Activated naive CD8-positive, alpha-beta T cell treated with anti-CD3 and anti-CD28 coated beads, Interleukin-2, amount 10 ng/mL, durations not matched to agents 7 days and 5 days (primary cell): ENCODE data around the gene APPL2. TPM values are rescaled to one million over a fixed set of nuclear protein-coding genes. Genes with fewer than 3 reads are reported as not detected.

Source experiments
- ATAC-seq: fragments of 150-1000 bp; cut with Tn5 transposase; one replicate; pipeline ENCODE4 v1.10.0; 2021; ENCODE audit warnings: low read depth, moderate library complexity
- POLR2A ChIA-PET: fragments of 350-600 bp; sonication (Branson Sonifier 250); formaldehyde crosslinking; loops from one replicate; lab custom pipeline; 2021; ENCODE audit warnings: antibody characterized with exemption; lab: Charles Lee
- DNase-seq: peaks from one replicate; pipeline ENCODE4 v3.0.0; 2021
- H3K27ac Mint-ChIP-seq: one replicate; pipeline ENCODE4 v1.8.0; 2022; ENCODE audit warnings: mild to moderate bottlenecking, mixed read lengths
- H3K27me3 Mint-ChIP-seq: one replicate; pipeline ENCODE4 v1.8.0; 2022; ENCODE audit warnings: mild to moderate bottlenecking, moderate library complexity, mixed read lengths
- H3K36me3 Mint-ChIP-seq: one replicate; pipeline ENCODE4 v1.8.0; 2021; ENCODE audit warnings: mild to moderate bottlenecking, mixed read lengths
- H3K4me1 Mint-ChIP-seq: one replicate; pipeline ENCODE4 v1.8.0; 2021; ENCODE audit warnings: mixed read lengths
- H3K4me3 Mint-ChIP-seq: one replicate; pipeline ENCODE4 v1.8.0; 2022; ENCODE audit warnings: mild to moderate bottlenecking, moderate library complexity, mixed read lengths
- H3K9me3 Mint-ChIP-seq: one replicate; pipeline ENCODE4 v1.8.0; 2021; ENCODE audit warnings: mixed read lengths
- total RNA-seq, 2 experiments: library from RNA; stranded (reverse); gene quantifications; one replicate each; pipeline ENCODE4 v1.2.3, GENCODE V29; 2021

APPL2 gene
- total RNA-seq, 2 experiments from 2014 or later = 35.0 to 42.8 TPM

- peaks cover 28% of the 10 kb centered on the region for H3K4me1 Mint-ChIP-seq
- DNase-seq (no peak), ATAC-seq (no peak)
- no peaks in the 10 kb centered on the region for H3K9me3 Mint-ChIP-seq
- H3K27me3 Mint-ChIP-seq = no peaks in the 10 kb centered on the region
- no peak overlapping the region for H3K27ac Mint-ChIP-seq
- H3K4me3 Mint-ChIP-seq = no peak overlapping the region
- POLR2A ChIA-PET = interaction anchor here (0.8 kb wide), 1 partner anchor 11 kb away, joined by 4 read pairs; the partner anchor contains the start of gene APPL2
- H3K36me3 Mint-ChIP-seq = peaks cover 19% of the 10 kb centered on the region
These were observed 11.6 kb downstream of the APPL2 start for GRCh38 chr12:105224399-105224798.

GRCh38 chr12:105223884-105224283 is 12.1 kb downstream of the APPL2 start:
- no peak overlapping the region for H3K27ac Mint-ChIP-seq
- no peaks in the 10 kb centered on the region for H3K9me3 Mint-ChIP-seq
- no peak for ATAC-seq
- DNase-seq = no peak
- H3K4me1 Mint-ChIP-seq = peaks cover 28% of the 10 kb centered on the region
- POLR2A ChIA-PET = interaction anchor here (0.8 kb wide), 1 partner anchor 12 kb away, joined by 4 read pairs; the partner anchor contains the start of gene APPL2
- peaks cover 19% of the 10 kb centered on the region for H3K36me3 Mint-ChIP-seq
- H3K27me3 Mint-ChIP-seq = no peaks in the 10 kb centered on the region
- H3K4me3 Mint-ChIP-seq = no peak overlapping the region

GRCh38 chr12:105223352-105223845 is 12.6 kb downstream of the APPL2 start:
- ATAC-seq (no peak), DNase-seq (no peak)
- H3K27me3 Mint-ChIP-seq = no peaks in the 10 kb centered on the region
- no peak overlapping the region for H3K27ac Mint-ChIP-seq
- H3K4me3 Mint-ChIP-seq = no peak overlapping the region
- POLR2A ChIA-PET = no interaction called here
- no peaks in the 10 kb centered on the region for H3K9me3 Mint-ChIP-seq
- H3K36me3 Mint-ChIP-seq = peaks cover 19% of the 10 kb centered on the region
- H3K4me1 Mint-ChIP-seq = peaks cover 23% of the 10 kb centered on the region

GRCh38 chr12:105222726-105223351 is 13.1 kb downstream of the APPL2 start:
- Mint-ChIP-seq H3K36me3 (peaks cover 18% of the 10 kb centered on the region), H3K27ac (no peak overlapping the region), H3K4me1 (peaks cover 20% of the 10 kb centered on the region), H3K27me3 (no peaks in the 10 kb centered on the region), H3K4me3 (no peak overlapping the region), H3K9me3 (no peaks in the 10 kb centered on the region)
- POLR2A ChIA-PET = no interaction called here
- ATAC-seq (no peak), DNase-seq (no peak)

GRCh38 chr12:105222284-105222655 is 13.7 kb downstream of the APPL2 start:
- POLR2A ChIA-PET = no interaction called here
- Mint-ChIP-seq H3K36me3 (peaks cover 16% of the 10 kb centered on the region), H3K27ac (no peak overlapping the region), H3K9me3 (no peaks in the 10 kb centered on the region), H3K27me3 (no peaks in the 10 kb centered on the region), H3K4me3 (no peak overlapping the region), H3K4me1 (peaks cover 16% of the 10 kb centered on the region)
- DNase-seq = no peak
- no peak for ATAC-seq

- no peak for DNase-seq
- Mint-ChIP-seq H3K4me3 (no peak overlapping the region), H3K27me3 (no peaks in the 10 kb centered on the region), H3K4me1 (peaks cover 13% of the 10 kb centered on the region), H3K9me3 (no peaks in the 10 kb centered on the region), H3K27ac (no peak overlapping the region), H3K36me3 (peaks cover 15% of the 10 kb centered on the region)
- no peak for ATAC-seq
- POLR2A ChIA-PET = no interaction called here
These were observed 14.2 kb downstream of the APPL2 start for GRCh38 chr12:105221583-105222283.

GRCh38 chr12:105220929-105221290 is 15.1 kb downstream of the APPL2 start:
- POLR2A ChIA-PET = no interaction called here
- Mint-ChIP-seq H3K27me3 (no peaks in the 10 kb centered on the region), H3K4me1 (peaks cover 7% of the 10 kb centered on the region), H3K36me3 (peaks cover 12% of the 10 kb centered on the region), H3K4me3 (no peak overlapping the region), H3K9me3 (no peaks in the 10 kb centered on the region), H3K27ac (no peak overlapping the region)
- ATAC-seq = no peak
- no peak for DNase-seq

- Mint-ChIP-seq H3K9me3 (no peaks in the 10 kb centered on the region), H3K4me3 (no peak overlapping the region), H3K4me1 (peaks cover 2% of the 10 kb centered on the region), H3K36me3 (peaks cover 14% of the 10 kb centered on the region), H3K27me3 (no peaks in the 10 kb centered on the region), H3K27ac (no peak overlapping the region)
- ATAC-seq = no peak
- DNase-seq = no peak
- POLR2A ChIA-PET = no interaction called here
These were observed 15.6 kb downstream of the APPL2 start for GRCh38 chr12:105220150-105220928.

GRCh38 chr12:105219261-105220028 is 16.5 kb downstream of the APPL2 start:
- Mint-ChIP-seq H3K4me3 (no peak overlapping the region), H3K4me1 (peaks cover 2% of the 10 kb centered on the region), H3K27me3 (no peaks in the 10 kb centered on the region), H3K9me3 (no peaks in the 10 kb centered on the region), H3K27ac (no peak overlapping the region), H3K36me3 (peaks cover 16% of the 10 kb centered on the region)
- ATAC-seq (no peak), DNase-seq (no peak)
- POLR2A ChIA-PET = no interaction called here

- H3K9me3 Mint-ChIP-seq = no peaks in the 10 kb centered on the region
- POLR2A ChIA-PET = no interaction called here
These were observed 17.5 kb downstream of the APPL2 start for GRCh38 chr12:105218434-105218833.

GRCh38 chr12:105214670-105215375 is 21.2 kb downstream of the APPL2 start:
- POLR2A ChIA-PET = no interaction called here
- Mint-ChIP-seq H3K4me3 (no peak overlapping the region), H3K27me3 (no peaks in the 10 kb centered on the region), H3K27ac (no peak overlapping the region), H3K36me3 (peaks cover 16% of the 10 kb centered on the region), H3K4me1 (peaks cover 2% of the 10 kb centered on the region), H3K9me3 (no peaks in the 10 kb centered on the region)
- no peak for DNase-seq
- ATAC-seq = no peak

More at GRCh38 chr12:105218434-105218833, 17.5 kb downstream of the APPL2 start:
- peaks cover 21% of the 10 kb centered on the region for H3K36me3 Mint-ChIP-seq
- ATAC-seq (no peak), DNase-seq (no peak)
- peaks cover 2% of the 10 kb centered on the region for H3K4me1 Mint-ChIP-seq
- no peaks in the 10 kb centered on the region for H3K27me3 Mint-ChIP-seq
- no peak overlapping the region for H3K27ac Mint-ChIP-seq
- no peak overlapping the region for H3K4me3 Mint-ChIP-seq

GRCh38 chr12:105214148-105214547 is 21.8 kb downstream of the APPL2 start:
- H3K4me3 Mint-ChIP-seq = no peak overlapping the region
- ATAC-seq (no peak), DNase-seq (no peak)
- no peaks in the 10 kb centered on the region for H3K4me1 Mint-ChIP-seq
- H3K9me3 Mint-ChIP-seq = no peaks in the 10 kb centered on the region
- POLR2A ChIA-PET = no interaction called here
- H3K27me3 Mint-ChIP-seq = no peaks in the 10 kb centered on the region
- no peak overlapping the region for H3K27ac Mint-ChIP-seq
- peaks cover 16% of the 10 kb centered on the region for H3K36me3 Mint-ChIP-seq
